Peyer's patch (tissue), 4 donors: ENCODE measurements around the gene GLTP.

Source experiments
- CTCF ChIP-seq, 6 experiments: fragments of 450-650 bp in 4 of 6; fragments of 200-600 bp in 2 of 6; sonication (generic) in 1 of 6; IDR thresholded peaks; one replicate each; pipeline ENCODE4 v1.5.1; 2017 to 2019; ENCODE audit warnings: antibody characterized with exemption in 6 of 6, mild to moderate bottlenecking in 3 of 6, moderate library complexity in 1 of 6
- POLR2A ChIP-seq, 2 donors: fragments of 450-650 bp; IDR thresholded peaks; one replicate each; pipeline ENCODE4 v1.5.1; 2017; ENCODE audit warnings: antibody characterized with exemption in 2 of 2, mild to moderate bottlenecking in 2 of 2, moderate library complexity in 2 of 2

- TF ChIP-seq POLR2A (IDR thresholded peaks at IDR 0.05) (no peak), CTCF (IDR thresholded peaks at IDR 0.05) (no peak)
Measured at GRCh38 chr12:109879351-109880042, 844 bp downstream of the GLTP start.
